Left hindlimb (tissue), 1 donor: Measurements from ENCODE around the gene DCAF8.

Experiments used
- DNase-seq: peaks from one replicate; pipeline ENCODE4 v3.0.0-alpha.2; 2018

DCAF8 gene

DNA sequence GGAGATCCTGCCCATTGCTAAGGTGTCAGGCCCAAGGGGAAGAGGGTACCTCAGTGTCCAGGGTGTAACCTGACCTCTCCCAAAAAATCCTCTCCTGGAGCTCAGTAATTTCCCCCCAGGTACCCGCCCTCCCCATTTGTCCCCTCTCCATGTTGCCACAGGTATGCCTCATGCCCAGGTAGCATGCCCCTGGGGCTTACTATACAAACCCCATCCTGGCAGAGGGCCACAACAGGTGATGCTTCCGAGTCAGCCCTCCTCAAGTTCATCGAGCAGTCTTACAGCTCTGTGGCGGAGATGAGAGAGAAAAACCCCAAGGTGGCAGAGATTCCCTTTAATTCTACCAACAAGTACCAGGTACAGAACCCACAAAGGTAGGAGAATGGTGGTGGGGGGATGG lies 95.3 kb downstream of the DCAF8 start:
- DNase-seq = no peak

DNA sequence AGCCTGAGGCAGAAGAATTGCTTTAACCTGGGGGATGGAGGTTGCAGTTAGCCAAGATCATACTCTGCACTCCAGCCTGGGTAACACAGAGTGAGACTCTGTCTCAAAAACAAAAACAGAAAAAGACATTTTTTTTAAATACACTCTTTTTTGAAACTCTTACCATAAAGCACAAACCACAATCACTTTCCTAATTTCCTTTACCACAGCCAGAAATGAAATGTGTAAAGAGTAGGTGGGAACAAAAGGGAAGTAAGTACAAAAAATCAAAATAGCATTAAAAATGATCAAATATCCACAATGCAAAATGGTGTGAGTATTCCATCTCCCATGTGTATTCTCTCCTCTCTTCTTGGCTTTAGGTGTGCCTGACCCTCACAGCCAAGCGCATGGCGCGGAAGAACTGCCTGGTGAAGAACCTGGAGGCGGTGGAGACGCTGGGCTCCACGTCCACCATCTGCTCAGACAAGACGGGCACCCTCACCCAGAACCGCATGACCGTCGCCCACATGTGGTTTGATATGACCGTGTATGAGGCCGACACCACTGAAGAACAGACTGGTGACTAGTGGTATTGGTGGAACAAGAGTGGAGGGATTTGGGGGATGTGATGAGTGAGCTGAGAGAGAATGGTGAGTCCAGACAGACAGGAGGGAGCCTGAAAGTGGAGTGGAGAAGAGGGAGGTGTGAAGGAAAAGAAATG lies 96.0 kb downstream of the DCAF8 start:
- DNase-seq = no peak
